ENCODE data around the gene CDC20B. TPM values are rescaled to one million over a fixed set of nuclear protein-coding genes. Genes with fewer than 3 reads are reported as not detected.
"Not testable (repeated sequence)": the region's sequence is repeated elsewhere in the genome, so short reads cannot be mapped to it uniquely, and the experiment has no call there.

The CDC20B gene
- total RNA-seq, 1 experiment from 2014 or later, result not detected

- DNase-seq (ENCODE audit: low read depth), result peak; percentile 92
Observed at GRCh38 chr5:55160493-55161209, 12.3 kb downstream of the CDC20B start.

DNA sequence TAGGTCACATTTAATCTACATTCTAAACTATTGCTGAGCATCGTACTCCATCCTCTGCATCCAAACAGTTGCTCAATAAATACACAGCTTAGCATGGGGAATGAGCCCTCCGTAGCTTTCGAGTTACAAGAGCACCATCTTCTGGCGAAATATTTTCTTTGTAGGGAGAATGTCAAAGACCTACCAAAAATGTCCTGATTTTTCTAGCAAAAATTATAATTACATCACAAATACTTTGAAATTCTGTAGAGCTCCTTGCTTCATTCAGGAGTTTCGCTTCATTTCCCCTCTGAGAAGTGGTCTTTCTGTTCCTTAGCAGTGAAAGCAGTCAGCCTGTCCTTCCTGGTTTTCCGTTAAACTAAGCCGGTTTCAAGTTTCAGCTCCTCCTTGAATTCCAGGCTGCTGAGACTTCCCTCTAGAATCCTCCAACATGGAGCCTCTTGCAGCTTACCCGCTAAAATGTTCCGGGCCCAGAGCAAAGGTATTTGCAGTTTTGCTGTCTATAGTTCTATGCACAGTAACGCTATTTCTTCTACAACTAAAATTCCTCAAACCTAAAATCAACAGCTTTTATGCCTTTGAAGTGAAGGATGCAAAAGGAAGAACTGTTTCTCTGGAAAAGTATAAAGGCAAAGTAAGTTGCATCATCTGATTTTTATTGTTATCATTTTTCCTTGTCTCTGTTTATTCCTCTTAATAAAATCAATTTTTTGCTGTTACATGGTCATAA is 13.0 kb downstream of the CDC20B start, which contains the start of gene GPX8:
GPX8 (plus strand) TSS at position 409 of the 730 bp plus-strand sequence; CDS start at position 431, 22 bp downstream.
- peak; percentile 88 for DNase-seq (ENCODE audit: low read depth)

GRCh38 chr5:55154873-55155272 is 18.1 kb downstream of the CDC20B start:
- peak; percentile 59 for DNase-seq (ENCODE audit: low read depth)

- peak; percentile 65 for DNase-seq (ENCODE audit: low read depth)
Observed at GRCh38 chr5:55151923-55152842, 20.8 kb downstream of the CDC20B start.

DNA sequence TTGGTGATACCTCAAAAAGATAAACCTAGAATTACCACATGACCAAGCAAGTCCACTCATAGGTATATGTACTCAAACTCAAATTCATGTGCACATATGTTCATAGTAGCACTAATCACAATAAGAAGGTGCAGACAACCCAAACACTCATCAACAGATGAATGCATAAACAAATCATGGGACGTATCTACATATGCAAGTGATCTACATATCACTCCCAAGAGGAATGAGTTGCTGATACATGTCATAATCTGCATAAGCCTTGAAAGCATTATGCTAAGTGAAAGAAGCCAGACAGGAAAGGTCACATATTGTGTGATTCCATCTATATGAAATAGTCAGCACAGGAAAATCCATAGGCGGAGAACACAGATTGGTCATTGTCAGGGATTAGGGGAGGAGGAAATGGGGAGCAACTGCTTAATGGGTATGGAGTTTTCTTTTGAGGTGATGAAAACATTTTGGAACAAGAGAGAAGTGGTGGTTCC is 23.6 kb downstream of the CDC20B start:
- no peak for DNase-seq (ENCODE audit: low read depth)

DNA sequence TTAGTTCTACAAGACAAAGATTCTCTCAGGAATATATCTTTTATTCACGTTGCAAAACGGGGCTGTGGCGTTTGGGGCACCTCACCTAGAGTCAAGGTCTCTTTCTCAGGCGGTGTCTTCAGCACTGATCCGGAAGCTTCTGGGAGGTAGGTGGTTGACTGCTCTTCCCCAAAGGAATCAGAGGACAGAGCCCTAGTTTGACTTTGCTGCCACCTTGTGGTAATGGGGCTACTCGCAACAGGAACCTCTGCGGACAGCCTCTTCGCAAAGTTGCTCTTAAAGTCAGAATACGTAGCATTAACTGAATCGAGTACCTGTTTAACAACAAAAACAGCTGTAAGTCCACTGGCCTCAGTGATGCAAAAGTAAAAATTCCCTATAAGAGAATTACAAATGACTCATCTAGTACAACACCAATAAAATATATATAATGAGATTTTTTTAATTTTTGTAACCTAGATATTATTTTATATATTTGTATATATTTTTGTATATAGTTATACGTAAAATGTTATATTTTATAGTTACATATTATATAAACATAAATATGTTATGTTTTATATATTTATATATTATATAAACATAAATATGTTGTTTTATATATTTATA is 26.3 kb downstream of the CDC20B start:
- DNase-seq (ENCODE audit: low read depth), result peak; percentile 77

DNA sequence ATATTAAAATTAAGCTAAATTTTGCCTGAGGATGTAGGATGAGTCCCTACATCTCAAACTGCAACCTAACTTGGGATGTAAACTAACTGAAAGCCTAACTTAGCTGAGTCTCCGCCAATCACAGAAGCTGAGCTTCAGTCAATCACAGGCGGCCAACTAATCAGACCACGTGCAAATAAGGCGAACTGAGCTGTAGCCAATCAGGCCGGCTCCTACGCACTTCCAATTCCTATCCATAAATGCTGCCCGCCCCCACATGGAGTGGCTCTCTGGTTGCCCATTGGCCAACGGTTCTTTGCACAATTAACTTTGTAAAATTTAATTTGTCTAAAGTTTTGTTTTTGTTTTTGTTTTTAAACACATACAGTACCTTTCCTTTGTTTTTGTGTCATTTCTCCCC is 26.9 kb downstream of the CDC20B start:
- no peak for DNase-seq (ENCODE audit: low read depth)

DNA sequence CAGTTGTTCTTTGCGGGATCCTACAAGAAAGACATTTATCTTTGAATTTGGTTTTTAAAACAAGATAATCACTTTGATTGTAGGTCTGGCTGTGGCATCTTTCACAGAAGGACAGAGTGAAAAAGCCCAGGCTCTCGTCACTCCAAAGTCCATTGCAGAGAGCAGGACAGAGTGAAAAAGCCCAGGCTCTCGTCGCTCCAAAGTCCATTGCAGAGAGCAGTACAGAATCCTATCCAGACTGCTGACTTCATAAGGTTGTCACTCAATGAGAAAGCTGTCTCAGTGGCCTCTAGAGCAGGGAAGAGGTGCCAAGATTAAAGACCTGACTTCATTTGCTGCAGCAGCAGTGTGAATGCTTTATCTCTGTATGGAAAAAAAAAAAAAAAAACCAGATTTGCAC is 29.4 kb downstream of the CDC20B start:
- DNase-seq (ENCODE audit: low read depth), result no peak

- no peak for DNase-seq (ENCODE audit: low read depth)
Observed at GRCh38 chr5:55141945-55142690, 30.9 kb downstream of the CDC20B start.

DNA sequence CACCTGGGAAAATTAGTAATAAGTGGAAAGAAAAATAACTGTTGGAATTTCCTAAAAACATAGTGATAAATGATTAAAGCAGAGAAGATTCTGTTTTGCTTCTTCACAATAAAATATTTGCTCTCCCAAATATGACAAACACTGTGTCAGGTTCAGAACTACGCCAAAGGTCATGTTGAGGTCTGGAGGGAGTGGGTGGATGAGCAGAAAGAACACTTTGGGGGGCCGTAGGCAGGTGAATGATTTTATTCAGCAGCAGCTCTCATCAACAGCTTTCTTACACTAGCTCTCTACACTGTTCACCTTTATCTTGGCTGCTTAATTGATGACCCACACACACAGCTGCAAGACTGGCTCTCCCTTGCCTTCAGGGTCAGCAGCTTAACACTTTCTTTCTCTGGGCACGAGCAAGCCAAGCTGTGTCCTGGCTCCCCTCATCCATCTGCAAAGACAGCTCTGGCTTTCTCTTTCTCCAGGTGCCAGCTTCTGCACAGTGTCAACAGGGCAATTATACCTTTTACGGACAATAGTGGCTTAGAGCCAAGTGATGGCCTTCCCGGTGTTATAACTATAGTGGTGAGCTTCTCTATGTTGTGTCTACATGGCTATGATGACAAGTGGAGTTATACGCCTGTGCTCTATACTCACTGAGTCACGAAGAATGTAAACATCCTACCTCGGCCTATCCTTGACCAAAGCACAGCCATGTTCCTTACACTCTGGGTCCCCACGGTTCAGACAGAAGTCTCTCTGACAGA is 31.9 kb downstream of the CDC20B start:
- no peak for DNase-seq (ENCODE audit: low read depth)

GRCh38 chr5:55136521-55136920 is 36.5 kb downstream of the CDC20B start:
- DNase-seq (ENCODE audit: low read depth), result no peak

GRCh38 chr5:55134053-55134722 is 38.8 kb downstream of the CDC20B start:
- no peak for DNase-seq (ENCODE audit: low read depth)

- no peak for DNase-seq (ENCODE audit: low read depth)
Observed at GRCh38 chr5:55123365-55123764, 49.6 kb downstream of the CDC20B start.

DNA sequence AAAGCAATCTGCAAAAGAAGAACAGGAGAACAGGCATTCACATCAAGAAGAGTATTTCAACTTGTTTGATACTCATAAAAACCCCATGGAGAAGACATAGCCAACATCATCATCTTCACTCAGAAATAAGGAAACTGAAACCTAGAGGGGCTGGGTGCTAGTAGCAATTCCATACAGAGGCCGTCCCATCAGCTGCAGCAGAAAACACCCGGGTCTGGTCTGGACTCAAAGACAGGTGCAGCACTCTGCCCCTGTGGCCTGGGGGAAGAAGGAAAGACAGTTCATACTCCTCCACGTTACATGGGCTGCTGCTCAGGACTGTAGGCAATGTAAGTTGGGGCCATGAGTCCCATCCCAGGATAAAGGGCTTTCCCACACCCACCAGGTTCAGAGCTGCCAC is 58.9 kb downstream of the CDC20B start:
- DNase-seq (ENCODE audit: low read depth), result no peak

GRCh38 chr5:55113327-55113726 is 59.6 kb downstream of the CDC20B start:
- DNase-seq (ENCODE audit: low read depth), result no peak

DNA sequence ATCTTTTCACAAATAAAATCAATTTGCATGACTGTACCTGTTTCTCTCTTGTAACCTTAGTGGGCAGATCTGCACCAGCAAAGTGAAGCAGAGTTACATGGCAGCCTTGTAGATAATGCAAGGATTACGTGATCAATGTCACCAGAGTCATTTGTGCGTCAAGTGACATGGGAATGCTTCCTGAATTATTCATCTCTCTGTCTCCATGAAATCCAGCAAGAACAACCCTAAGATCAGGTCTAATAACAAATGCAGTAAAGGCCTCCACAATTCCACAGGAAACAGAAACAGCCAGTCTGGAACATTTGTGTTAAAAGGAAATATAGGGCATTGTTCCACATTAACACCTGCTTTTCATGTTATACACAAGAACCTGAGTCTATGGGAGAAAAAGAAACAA is 62.8 kb downstream of the CDC20B start:
- no peak for DNase-seq (ENCODE audit: low read depth)

DNA sequence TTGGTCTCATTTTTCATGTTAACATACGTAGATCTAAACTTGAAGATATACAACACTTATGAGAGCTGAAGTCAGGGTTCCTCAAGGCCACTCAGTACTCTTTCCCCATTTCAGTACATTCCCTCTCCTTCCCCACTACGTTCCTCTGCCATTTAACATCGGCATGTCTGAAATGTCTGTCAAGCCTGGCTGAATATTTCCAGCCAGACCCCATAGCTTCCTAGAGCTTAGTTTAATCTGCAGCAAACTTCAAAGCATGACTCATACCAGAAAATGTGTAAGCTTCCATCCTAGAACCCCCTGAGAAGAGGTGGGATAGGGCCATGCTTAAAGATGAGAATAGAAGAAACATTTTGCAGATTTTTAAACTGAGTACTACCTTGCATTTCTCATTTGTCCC is 64.3 kb downstream of the CDC20B start:
- no peak for DNase-seq (ENCODE audit: low read depth)

- not testable (repeated sequence) for DNase-seq (ENCODE audit: low read depth)
Observed at GRCh38 chr5:55105976-55106375, 67.0 kb downstream of the CDC20B start.

Data from LHCN-M2 (cell line).